Liver (tissue), 3 donors: ENCODE results near the gene ATG10.
"Not testable (repeated sequence)": the region's sequence is repeated elsewhere in the genome, so short reads cannot be mapped to it uniquely, and the experiment has no call there.

Experiments used
- CTCF ChIP-seq: fragments of 150-350 bp; IDR thresholded peaks from 2 replicates; pipeline ENCODE4 v1.5.1; 2017; ENCODE audit warnings: improper control_type of control experiment, low read depth, low read length; ENCODE audit not compliant: missing input control
- EGR1 ChIP-seq, 2 donors: IDR thresholded peaks; 2 replicates each; pipeline ENCODE4 v1.6.1; 2016 to 2018; ENCODE audit warnings: antibody characterized with exemption in 2 of 2, low read depth in 2 of 2
- FOXA1 ChIP-seq: IDR thresholded peaks from 2 replicates; pipeline ENCODE4 v1.6.1; 2016; ENCODE audit warnings: antibody characterized with exemption
- GABPA ChIP-seq, 2 donors: IDR thresholded peaks in 1 of 2; conservative IDR thresholded peaks in 1 of 2; 2 replicates each; pipeline ENCODE4 v1.6.1; 2016; ENCODE audit warnings: antibody characterized with exemption in 2 of 2, mild to moderate bottlenecking in 1 of 2, moderate library complexity in 1 of 2
- JUND ChIP-seq, 2 donors: IDR thresholded peaks; 2 replicates each; pipeline ENCODE4 v1.6.1; 2016; ENCODE audit warnings: antibody characterized with exemption in 2 of 2
- MAX ChIP-seq: IDR thresholded peaks from 2 replicates; pipeline ENCODE4 v1.6.1; 2016; ENCODE audit warnings: antibody characterized with exemption
- NR2F2 ChIP-seq: IDR thresholded peaks from 2 replicates; pipeline ENCODE4 v1.6.1; 2016; ENCODE audit warnings: antibody characterized with exemption
- RAD21 ChIP-seq, 2 donors: IDR thresholded peaks; 2 replicates each; pipeline ENCODE4 v1.6.1; 2016; ENCODE audit warnings: antibody characterized with exemption in 2 of 2, mild to moderate bottlenecking in 2 of 2
- RXRA ChIP-seq, 2 donors: IDR thresholded peaks; 2 replicates each; pipeline ENCODE4 v1.6.1; 2017 to 2018; ENCODE audit warnings: antibody characterized with exemption in 2 of 2, mild to moderate bottlenecking in 1 of 2
- SP1 ChIP-seq: IDR thresholded peaks from 2 replicates; pipeline ENCODE4 v1.6.1; 2018; ENCODE audit warnings: antibody characterized with exemption, mild to moderate bottlenecking
- TAF1 ChIP-seq: conservative IDR thresholded peaks from 2 replicates; pipeline ENCODE4 v1.6.1; 2016; ENCODE audit warnings: antibody characterized with exemption, mild to moderate bottlenecking
- donor health status: healthy.
- donor health status: healthy.

GRCh38 chr5:82272571-82273356 lies 300.9 kb downstream of the ATG10 start:
- TF ChIP-seq EGR1 (IDR thresholded peaks at IDR 0.05; ENCODE audit: low read depth in 2 of 2); CTCF; RXRA (IDR thresholded peaks at IDR 0.05); NR2F2; JUND (IDR thresholded peaks at IDR 0.05); SP1; GABPA (IDR thresholded peaks at IDR 0.05 in 1 of 2, conservative IDR thresholded peaks at IDR 0.05 in 1 of 2); MAX; TAF1; FOXA1; RAD21 (IDR thresholded peaks at IDR 0.05): not testable (repeated sequence)
